Panc1 (cell line): ENCODE data around the gene CPOX. TPM values are rescaled to one million over a fixed set of nuclear protein-coding genes. Genes with fewer than 3 reads are reported as not detected.

Experiments used
- ATAC-seq: fragments of 200-7000 bp; cut with Tn5 transposase; 2 replicates; pipeline ENCODE4 v1.9.1; 2020; ENCODE audit warnings: mild to moderate bottlenecking, moderate library complexity
- BruUV-seq: library from RNA; stranded (reverse); fragments of 400-500 nt; replicated peaks from 2 replicates; lab custom pipeline; 2021; lab: Mats Ljungman, UMichigan
- CTCF ChIA-PET: fragments of 300-600 bp; sonication (Branson Sonifier 250); formaldehyde crosslinking; loops from one replicate; lab custom pipeline; 2022; ENCODE audit warnings: antibody characterized with exemption; lab: Charles Lee
- POLR2A ChIA-PET: fragments of 300-600 bp; sonication (Branson Sonifier 250); formaldehyde crosslinking; loops from one replicate; lab custom pipeline; 2022; ENCODE audit warnings: antibody characterized with exemption; lab: Charles Lee
- DNase-seq: peaks from one replicate; pipeline ENCODE4 v3.0.0-alpha.2; 2010; ENCODE audit warnings: low read depth, low spot score
- H3K27ac ChIP-seq: 2 replicates; pipeline ENCODE4 v1.5.1; 2011; ENCODE audit warnings: mild to moderate bottlenecking, low read length, inconsistent platforms
- H3K27me3 ChIP-seq: fragments of 200-500 bp; sonication (Bioruptor generic); 2 replicates; pipeline ENCODE4 v1.6.0; 2014; ENCODE audit warnings: low read length, inconsistent platforms; ENCODE audit not compliant: control insufficient read depth, insufficient read depth
- H3K36me3 ChIP-seq: fragments of 200-500 bp; sonication (Bioruptor generic); 2 replicates; pipeline ENCODE4 v1.5.1; 2014; ENCODE audit warnings: inconsistent platforms, mild to moderate bottlenecking, low read length, moderate library complexity; ENCODE audit not compliant: control insufficient read depth, insufficient read depth
- H3K4me1 ChIP-seq: 2 replicates; pipeline ENCODE4 v1.5.1; 2011; ENCODE audit warnings: inconsistent platforms, mild to moderate bottlenecking, low read length, moderate library complexity; ENCODE audit not compliant: control insufficient read depth, insufficient read depth
- H3K4me3 ChIP-seq, 2 experiments: 2 replicates each; pipeline ENCODE4 v1.5.1; 2011 to 2012; ENCODE audit warnings: low read depth in 2 of 2, low read length in 2 of 2, mild to moderate bottlenecking in 2 of 2, inconsistent platforms in 1 of 2, moderate library complexity in 1 of 2
- H3K9me3 ChIP-seq: fragments of 200-500 bp; sonication (Bioruptor generic); 2 replicates; pipeline ENCODE4 v1.5.1; 2014; ENCODE audit warnings: low read depth, mild to moderate bottlenecking, inconsistent platforms, low read length, moderate library complexity; ENCODE audit not compliant: control insufficient read depth, insufficient read depth
- CTCF ChIP-seq: fragments of 450-650 bp; IDR thresholded peaks from 2 replicates; pipeline ENCODE4 v1.5.1; 2017; ENCODE audit warnings: mild to moderate bottlenecking
- POLR2AphosphoS5 ChIP-seq: IDR thresholded peaks from 2 replicates; pipeline ENCODE4 v1.6.1; 2012; ENCODE audit warnings: mild to moderate bottlenecking, low read depth, low read length, moderate library complexity
- REST ChIP-seq, 2 experiments: IDR thresholded peaks; 2 replicates each; pipeline ENCODE4 v1.6.1; 2011 to 2012; ENCODE audit warnings: low read depth in 2 of 2, control low read depth in 1 of 2, low read length in 1 of 2, mild to moderate bottlenecking in 1 of 2, moderate library complexity in 1 of 2; ENCODE audit not compliant: insufficient read depth in 1 of 2
- SIN3A ChIP-seq: IDR thresholded peaks from 2 replicates; pipeline ENCODE4 v1.6.1; 2012; ENCODE audit warnings: low read depth, mild to moderate bottlenecking, low read length, moderate library complexity, borderline replicate concordance; ENCODE audit not compliant: insufficient read depth
- TCF7L2 ChIP-seq: IDR thresholded peaks from 2 replicates; pipeline ENCODE4 v1.6.1; 2011; ENCODE audit warnings: mild to moderate bottlenecking, low read depth, low read length, inconsistent platforms
- in situ Hi-C: cut with HindIII; loops from 2 replicates; pipeline ENCODE4 v1.10.0; 2016; ENCODE audit warnings: low sequenced_read_pairs, low pct_unique_long_range_greater_than_20kb
- intact Hi-C: fragments of 100-400 bp; cut with micrococcal nuclease; formaldehyde crosslinking; loops from one replicate; pipeline ENCODE4 v1.10.0; 2022; ENCODE audit not compliant: unreplicated experiment
- total RNA-seq: library from RNA; stranded (reverse); gene quantifications from one replicate; pipeline ENCODE4 v1.2.1, GENCODE V29; 2021; ENCODE audit not compliant: unreplicated experiment

The CPOX gene
- total RNA-seq, 1 experiment from 2014 or later: 14.7 TPM

GRCh38 chr3:98541695-98542094 lies 51.7 kb downstream of the CPOX start:
- Histone ChIP-seq H3K36me3 (no peaks in the 10 kb centered on the region), H3K27ac (no peak overlapping the region), H3K4me1 (no peaks in the 10 kb centered on the region), H3K27me3 (peaks cover 16% of the 10 kb centered on the region), H3K9me3 (no peaks in the 10 kb centered on the region), H3K4me3 (no peak overlapping the region)
- BruUV-seq: no TSS peak
- intact Hi-C loops (no loop called here), in situ Hi-C loops (no loop called here)
- DNase-seq: no peak
- TF ChIP-seq POLR2AphosphoS5: no peak
- no peak for TF ChIP-seq CTCF
- no peak for TF ChIP-seq TCF7L2
- no peak for TF ChIP-seq REST (IDR thresholded peaks at IDR 0.05; ENCODE audit: insufficient read depth in 1 of 2, low read depth in 2 of 2, low read length in 1 of 2)
- no peak for TF ChIP-seq SIN3A
- CTCF ChIA-PET: no interaction called here
- POLR2A ChIA-PET: no interaction called here
- no peak for ATAC-seq

- H3K9me3 ChIP-seq: no peaks in the 10 kb centered on the region
- in situ Hi-C loops: no loop called here
- DNase-seq: no peak
- H3K4me1 ChIP-seq: no peaks in the 10 kb centered on the region
- H3K4me3 ChIP-seq: no peak overlapping the region
- no peaks in the 10 kb centered on the region for H3K36me3 ChIP-seq
- ATAC-seq: no peak
- ChIA-PET CTCF (no interaction called here), POLR2A (no interaction called here)
- TF ChIP-seq POLR2AphosphoS5: no peak
- TF ChIP-seq REST (IDR thresholded peaks at IDR 0.05; ENCODE audit: insufficient read depth in 1 of 2, low read depth in 2 of 2, low read length in 1 of 2): no peak
- no peak for TF ChIP-seq CTCF
- no peak for TF ChIP-seq TCF7L2
- no peak for TF ChIP-seq SIN3A
- no peak overlapping the region for H3K27ac ChIP-seq
- peaks cover 10% of the 10 kb centered on the region for H3K27me3 ChIP-seq
- intact Hi-C loops: no loop called here
- no TSS peak for BruUV-seq
These were observed 53.1 kb downstream of the CPOX start for GRCh38 chr3:98540346-98540745.
